ENCODE data around the gene TMEM120B. TPM values are rescaled to one million over a fixed set of nuclear protein-coding genes. Genes with fewer than 3 reads are reported as not detected.

TMEM120B gene
- total and polyA plus RNA-seq, 2 of the 13 experiments (the other 11 are each of a cell fraction or from before 2014, with no cell fraction given) = 7.1 to 12.9 TPM

- TF ChIP-seq ZNF646 (CRISPR knock-in tag; IDR thresholded peaks at IDR 0.05) (no peak), ZNF121 (CRISPR knock-in tag; IDR thresholded peaks at IDR 0.05) (peak; percentile 92), CBFB (CRISPR knock-in tag; IDR thresholded peaks at IDR 0.05) (peak; percentile 75), YEATS2 (CRISPR knock-in tag; IDR thresholded peaks at IDR 0.05; ENCODE audit: borderline replicate concordance) (peak; percentile 85; the same call in 1 of the 2 replicates), YY1 (IDR thresholded peaks at IDR 0.05; ENCODE audit: insufficient read depth, insufficient replicate concordance, low read depth, low read length) (peak; percentile 79), ZNF33A (CRISPR knock-in tag; IDR thresholded peaks at IDR 0.05; ENCODE audit: borderline replicate concordance) (no peak), SRSF1 (optimal IDR thresholded peaks at IDR 0.05; ENCODE audit: low read depth, low read length) (no peak), SRY (CRISPR knock-in tag; IDR thresholded peaks at IDR 0.05) (no peak), ZNF513 (CRISPR knock-in tag; conservative IDR thresholded peaks at IDR 0.05) (no peak), FIP1L1 (IDR thresholded peaks at IDR 0.05; ENCODE audit: borderline replicate concordance, insufficient read depth, low read depth, low read length) (no peak), ZNF18 (CRISPR knock-in tag; IDR thresholded peaks at IDR 0.05; ENCODE audit: insufficient replicate concordance) (no peak), ZNF30 (CRISPR knock-in tag; IDR thresholded peaks at IDR 0.05) (no peak), HINFP (CRISPR knock-in tag; IDR thresholded peaks at IDR 0.05; ENCODE audit: low read depth) (peak; percentile 70; the same call in 1 of the 2 replicates), KMT2A (CRISPR knock-in tag; IDR thresholded peaks at IDR 0.05) (no peak), NCOA5 (CRISPR knock-in tag; IDR thresholded peaks at IDR 0.05) (no peak), DRAP1 (CRISPR knock-in tag; IDR thresholded peaks at IDR 0.05) (peak; percentile 87)
Measured at GRCh38 chr12:121796855-121797751, 84.6 kb downstream of the TMEM120B start (continued).
